GM10266 (cell line): ENCODE results near the gene METTL27.
"Not testable (repeated sequence)": the region's sequence is repeated elsewhere in the genome, so short reads cannot be mapped to it uniquely, and the experiment has no call there.

ENCODE experiments used
- DNase-seq: peaks from one replicate; pipeline ENCODE4 v3.0.0; 2012; ENCODE audit errors: extremely low spot score
- CTCF ChIP-seq: IDR thresholded peaks from 2 replicates; pipeline ENCODE4 v1.5.1; 2012; ENCODE audit warnings: mild to moderate bottlenecking, low read depth; ENCODE audit not compliant: control insufficient read depth, insufficient read depth; ENCODE audit errors: missing control alignments

METTL27 gene

GRCh38 chr7:73851410-73852338 is 9.4 kb upstream of the METTL27 start:
- DNase-seq = peak; percentile 77
- no peak for TF ChIP-seq CTCF

DNA sequence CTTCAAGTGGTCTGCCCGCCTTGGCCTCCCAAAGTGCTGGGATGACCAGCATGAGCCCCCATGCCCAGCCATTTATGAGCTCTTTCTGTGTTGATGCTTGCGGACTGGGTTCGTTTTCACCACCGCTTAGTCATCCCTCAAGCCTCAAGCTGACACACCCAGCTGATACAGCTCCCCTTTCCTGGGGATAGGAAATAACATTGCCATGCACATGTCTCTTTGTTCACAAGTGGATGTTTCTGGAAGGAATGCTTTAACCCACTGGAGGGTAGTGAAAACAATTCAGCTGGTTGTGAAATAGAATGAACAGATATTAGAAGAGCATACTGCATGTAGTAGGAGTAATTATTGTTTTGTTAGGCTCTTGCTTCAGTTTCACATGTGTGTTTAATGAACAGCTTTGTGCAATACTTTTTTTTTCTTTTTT is 8.5 kb upstream of the METTL27 start:
- DNase-seq = no peak
- no peak for TF ChIP-seq CTCF

DNA sequence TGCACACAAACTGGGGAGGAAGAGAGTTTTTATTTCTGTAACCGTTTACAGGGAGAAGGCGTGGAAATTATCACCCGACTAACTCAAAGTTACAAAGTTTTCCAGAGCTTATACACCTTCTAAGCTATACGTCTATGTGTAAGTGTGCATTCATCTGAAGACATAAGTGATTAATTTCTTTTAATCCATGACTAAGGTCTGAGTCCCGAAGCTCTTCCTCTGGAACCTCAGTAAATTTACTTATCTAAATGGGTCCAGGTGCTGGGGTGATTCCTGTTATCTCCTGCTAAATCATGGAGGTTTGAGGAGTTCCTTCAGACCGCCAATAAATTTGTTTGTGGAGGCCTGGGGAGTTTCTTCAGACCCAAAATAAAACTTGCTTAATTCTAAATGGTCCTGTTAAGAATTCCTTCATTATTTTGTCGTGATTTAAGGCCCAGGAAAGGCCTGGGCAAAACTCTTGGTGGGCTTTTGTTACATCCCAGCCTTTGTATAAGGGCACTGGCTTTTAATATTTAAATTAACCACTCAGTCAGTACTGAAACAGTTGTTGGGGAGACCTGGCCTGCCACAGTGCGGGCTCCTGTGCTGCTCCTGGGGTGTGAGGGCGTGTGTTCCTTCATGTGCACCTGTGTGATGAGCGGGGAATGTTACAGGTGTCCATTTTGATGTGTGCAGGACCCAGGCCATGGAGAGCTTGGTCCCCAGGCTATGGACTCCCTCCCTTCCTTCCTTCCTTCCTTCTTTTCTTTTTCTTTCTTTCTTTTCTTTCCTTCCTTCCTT is 5.8 kb upstream of the METTL27 start:
- no peak for TF ChIP-seq CTCF
- no peak for DNase-seq

- not testable (repeated sequence) for DNase-seq
Observed at GRCh38 chr7:73845701-73846195, 3.4 kb upstream of the METTL27 start.

GRCh38 chr7:73844848-73845460 is 2.6 kb upstream of the METTL27 start:
- no peak for DNase-seq
- no peak for TF ChIP-seq CTCF

DNA sequence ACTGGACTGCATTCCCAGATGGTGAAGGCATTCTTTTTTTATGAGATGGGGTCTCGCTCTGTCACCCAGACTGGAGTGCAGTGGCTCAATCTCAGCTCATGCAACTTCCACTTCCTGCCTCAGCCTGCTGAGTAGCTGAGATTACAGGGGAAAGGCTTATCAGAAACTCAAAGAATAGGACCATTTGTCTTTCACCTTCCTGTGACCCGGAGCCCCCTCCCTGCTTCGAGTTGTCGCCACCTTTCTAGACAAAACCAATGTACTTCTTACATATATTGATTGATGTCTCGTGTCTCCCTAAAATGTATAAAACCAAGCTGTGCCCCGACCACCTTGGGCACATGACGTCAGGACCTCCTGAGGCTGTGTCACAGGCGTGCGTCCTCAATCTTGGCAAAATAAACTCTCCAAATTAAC is 1.8 kb upstream of the METTL27 start:
- no peak for TF ChIP-seq CTCF
- no peak for DNase-seq

DNA sequence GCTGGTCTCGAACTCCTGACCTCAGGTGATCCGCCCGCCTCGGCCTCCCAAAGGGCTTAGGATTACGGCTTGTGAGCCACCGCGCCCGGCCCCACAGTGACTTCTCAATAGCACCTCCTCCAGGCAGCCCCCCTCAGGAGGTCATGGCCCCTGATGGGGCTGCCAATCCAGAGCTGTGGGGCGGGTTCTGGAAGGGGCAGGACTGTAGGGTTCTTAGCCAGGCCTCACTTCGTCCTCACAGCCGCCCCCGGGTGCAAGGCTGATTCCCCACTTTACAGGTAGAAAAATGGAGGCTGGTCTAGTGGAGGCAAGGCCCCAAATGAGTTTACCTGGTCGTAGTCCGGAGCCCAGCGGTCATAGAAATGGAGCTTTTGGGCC is 638 bp downstream of the METTL27 start:
- no peak for DNase-seq
- no peak for TF ChIP-seq CTCF
